ENCODE results near the gene TRAT1. TPM values are rescaled to one million over a fixed set of nuclear protein-coding genes. Genes with fewer than 3 reads are reported as not detected.

TRAT1 gene
- total and polyA plus RNA-seq, 2 of the 13 experiments (the other 11 are each of a cell fraction or from before 2014, with no cell fraction given) = not detected

DNA sequence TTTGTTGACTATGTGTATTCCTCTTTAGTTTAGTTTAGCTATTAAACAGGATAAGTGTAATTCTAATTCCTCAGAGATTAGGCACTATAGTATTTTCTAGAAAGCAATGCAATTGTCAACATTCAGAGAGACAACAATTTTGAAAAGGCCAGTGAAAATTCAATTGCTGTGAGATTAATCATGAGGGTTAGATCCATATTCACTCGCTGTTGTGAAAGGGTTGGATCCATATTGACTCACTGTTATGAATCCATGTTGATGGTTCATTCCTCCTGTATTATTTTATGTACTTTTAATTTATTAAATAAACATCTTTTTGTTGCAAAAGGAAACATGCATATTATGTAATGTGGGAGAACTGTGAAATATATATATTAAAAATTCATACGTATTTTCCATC is 641 bp downstream of the TRAT1 start:
- WGBS (ENCODE audit: low lambda C conversion rate) = 4% methylated on average over 2 of the region's 2 CpGs
- in situ Hi-C loops (cut with HindIII; ENCODE audit: extremely low pct_ligation_motif_present, low pct_unique_long_range_greater_than_20kb) = no loop called here
- TF ChIP-seq ISL2 (CRISPR knock-in tag; IDR thresholded peaks at IDR 0.05) (no peak), TCF7 (IDR thresholded peaks at IDR 0.05; ENCODE audit: low read depth) (no peak), ARNT (IDR thresholded peaks at IDR 0.05) (no peak), EP300 (IDR thresholded peaks at IDR 0.05; ENCODE audit: low read depth in 2 of 2, low read length in 2 of 2) (no peak), EP300 (CRISPR knock-in tag; IDR thresholded peaks at IDR 0.05; ENCODE audit: borderline replicate concordance) (no peak), ZNF768 (CRISPR knock-in tag; IDR thresholded peaks at IDR 0.05) (no peak), ZBTB8A (CRISPR knock-in tag; IDR thresholded peaks at IDR 0.05; ENCODE audit: borderline replicate concordance, low read depth) (no peak), ARNTL (CRISPR knock-in tag; IDR thresholded peaks at IDR 0.05) (no peak), ZKSCAN5 (CRISPR knock-in tag; IDR thresholded peaks at IDR 0.05) (no peak), ZNF430 (CRISPR knock-in tag; IDR thresholded peaks at IDR 0.05) (no peak), ZNF839 (CRISPR knock-in tag; IDR thresholded peaks at IDR 0.05; ENCODE audit: borderline replicate concordance) (no peak), HNRNPLL (IDR thresholded peaks at IDR 0.05; ENCODE audit: low read depth, low read length, poor library complexity, severe bottlenecking) (no peak), MAFF (IDR thresholded peaks at IDR 0.05; ENCODE audit: low read depth, low read length) (no peak)
- TF ChIP-seq, protein P1, sequence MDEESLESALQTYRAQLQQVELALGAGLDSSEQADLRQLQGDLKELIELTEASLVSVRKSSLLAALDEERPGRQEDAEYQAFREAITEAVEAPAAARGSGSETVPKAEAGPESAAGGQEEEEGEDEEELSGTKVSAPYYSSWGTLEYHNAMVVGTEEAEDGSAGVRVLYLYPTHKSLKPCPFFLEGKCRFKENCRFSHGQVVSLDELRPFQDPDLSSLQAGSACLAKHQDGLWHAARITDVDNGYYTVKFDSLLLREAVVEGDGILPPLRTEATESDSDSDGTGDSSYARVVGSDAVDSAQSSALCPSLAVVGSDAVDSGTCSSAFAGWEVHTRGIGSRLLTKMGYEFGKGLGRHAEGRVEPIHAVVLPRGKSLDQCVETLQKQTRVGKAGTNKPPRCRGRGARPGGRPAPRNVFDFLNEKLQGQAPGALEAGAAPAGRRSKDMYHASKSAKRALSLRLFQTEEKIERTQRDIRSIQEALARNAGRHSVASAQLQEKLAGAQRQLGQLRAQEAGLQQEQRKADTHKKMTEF (CRISPR knock-in tag; IDR thresholded peaks at IDR 0.05) = no peak
- TF ChIP-seq, protein P2, sequence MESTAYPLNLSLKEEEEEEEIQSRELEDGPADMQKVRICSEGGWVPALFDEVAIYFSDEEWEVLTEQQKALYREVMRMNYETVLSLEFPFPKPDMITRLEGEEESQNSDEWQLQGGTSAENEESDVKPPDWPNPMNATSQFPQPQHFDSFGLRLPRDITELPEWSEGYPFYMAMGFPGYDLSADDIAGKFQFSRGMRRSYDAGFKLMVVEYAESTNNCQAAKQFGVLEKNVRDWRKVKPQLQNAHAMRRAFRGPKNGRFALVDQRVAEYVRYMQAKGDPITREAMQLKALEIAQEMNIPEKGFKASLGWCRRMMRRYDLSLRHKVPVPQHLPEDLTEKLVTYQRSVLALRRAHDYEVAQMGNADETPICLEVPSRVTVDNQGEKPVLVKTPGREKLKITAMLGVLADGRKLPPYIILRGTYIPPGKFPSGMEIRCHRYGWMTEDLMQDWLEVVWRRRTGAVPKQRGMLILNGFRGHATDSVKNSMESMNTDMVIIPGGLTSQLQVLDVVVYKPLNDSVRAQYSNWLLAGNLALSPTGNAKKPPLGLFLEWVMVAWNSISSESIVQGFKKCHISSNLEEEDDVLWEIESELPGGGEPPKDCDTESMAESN (CRISPR knock-in tag; conservative IDR thresholded peaks at IDR 0.05) = no peak
- TF ChIP-seq, protein P3, sequence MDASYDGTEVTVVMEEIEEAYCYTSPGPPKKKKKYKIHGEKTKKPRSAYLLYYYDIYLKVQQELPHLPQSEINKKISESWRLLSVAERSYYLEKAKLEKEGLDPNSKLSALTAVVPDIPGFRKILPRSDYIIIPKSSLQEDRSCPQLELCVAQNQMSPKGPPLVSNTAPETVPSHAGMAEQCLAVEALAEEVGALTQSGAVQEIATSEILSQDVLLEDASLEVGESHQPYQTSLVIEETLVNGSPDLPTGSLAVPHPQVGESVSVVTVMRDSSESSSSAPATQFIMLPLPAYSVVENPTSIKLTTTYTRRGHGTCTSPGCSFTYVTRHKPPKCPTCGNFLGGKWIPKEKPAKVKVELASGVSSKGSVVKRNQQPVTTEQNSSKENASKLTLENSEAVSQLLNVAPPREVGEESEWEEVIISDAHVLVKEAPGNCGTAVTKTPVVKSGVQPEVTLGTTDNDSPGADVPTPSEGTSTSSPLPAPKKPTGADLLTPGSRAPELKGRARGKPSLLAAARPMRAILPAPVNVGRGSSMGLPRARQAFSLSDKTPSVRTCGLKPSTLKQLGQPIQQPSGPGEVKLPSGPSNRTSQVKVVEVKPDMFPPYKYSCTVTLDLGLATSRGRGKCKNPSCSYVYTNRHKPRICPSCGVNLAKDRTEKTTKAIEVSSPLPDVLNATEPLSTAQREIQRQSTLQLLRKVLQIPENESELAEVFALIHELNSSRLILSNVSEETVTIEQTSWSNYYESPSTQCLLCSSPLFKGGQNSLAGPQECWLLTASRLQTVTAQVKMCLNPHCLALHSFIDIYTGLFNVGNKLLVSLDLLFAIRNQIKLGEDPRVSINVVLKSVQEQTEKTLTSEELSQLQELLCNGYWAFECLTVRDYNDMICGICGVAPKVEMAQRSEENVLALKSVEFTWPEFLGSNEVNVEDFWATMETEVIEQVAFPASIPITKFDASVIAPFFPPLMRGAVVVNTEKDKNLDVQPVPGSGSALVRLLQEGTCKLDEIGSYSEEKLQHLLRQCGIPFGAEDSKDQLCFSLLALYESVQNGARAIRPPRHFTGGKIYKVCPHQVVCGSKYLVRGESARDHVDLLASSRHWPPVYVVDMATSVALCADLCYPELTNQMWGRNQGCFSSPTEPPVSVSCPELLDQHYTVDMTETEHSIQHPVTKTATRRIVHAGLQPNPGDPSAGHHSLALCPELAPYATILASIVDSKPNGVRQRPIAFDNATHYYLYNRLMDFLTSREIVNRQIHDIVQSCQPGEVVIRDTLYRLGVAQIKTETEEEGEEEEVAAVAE (CRISPR knock-in tag; IDR thresholded peaks at IDR 0.05; ENCODE audit: borderline replicate concordance) = no peak
- TF ChIP-seq, protein P4, sequence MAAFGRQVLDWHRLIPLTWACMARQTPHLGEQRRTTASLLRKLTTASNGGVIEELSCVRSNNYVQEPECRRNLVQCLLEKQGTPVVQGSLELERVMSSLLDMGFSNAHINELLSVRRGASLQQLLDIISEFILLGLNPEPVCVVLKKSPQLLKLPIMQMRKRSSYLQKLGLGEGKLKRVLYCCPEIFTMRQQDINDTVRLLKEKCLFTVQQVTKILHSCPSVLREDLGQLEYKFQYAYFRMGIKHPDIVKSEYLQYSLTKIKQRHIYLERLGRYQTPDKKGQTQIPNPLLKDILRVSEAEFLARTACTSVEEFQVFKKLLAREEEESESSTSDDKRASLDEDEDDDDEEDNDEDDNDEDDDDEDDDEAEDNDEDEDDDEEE (CRISPR knock-in tag; IDR thresholded peaks at IDR 0.05) = no peak
- TF ChIP-seq, protein P5, sequence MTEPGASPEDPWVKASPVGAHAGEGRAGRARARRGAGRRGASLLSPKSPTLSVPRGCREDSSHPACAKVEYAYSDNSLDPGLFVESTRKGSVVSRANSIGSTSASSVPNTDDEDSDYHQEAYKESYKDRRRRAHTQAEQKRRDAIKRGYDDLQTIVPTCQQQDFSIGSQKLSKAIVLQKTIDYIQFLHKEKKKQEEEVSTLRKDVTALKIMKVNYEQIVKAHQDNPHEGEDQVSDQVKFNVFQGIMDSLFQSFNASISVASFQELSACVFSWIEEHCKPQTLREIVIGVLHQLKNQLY (CRISPR knock-in tag; IDR thresholded peaks at IDR 0.05) = no peak

More for the DNA sequence above, 641 bp downstream of the TRAT1 start:
- DNase-seq (ENCODE audit: low spot score) (no peak), FAIRE-seq (no peak), ATAC-seq (no peak)
- H2AFZ ChIP-seq (ENCODE audit: low read length) = no peak overlapping the region
- no peaks in the 10 kb centered on the region for H3K27me3 ChIP-seq (ENCODE audit: control insufficient read depth in 1 of 2, insufficient read depth in 2 of 2, low read length in 2 of 2)
- no peaks in the 10 kb centered on the region for H4K20me1 ChIP-seq (ENCODE audit: insufficient read depth, low read length)
- H3K4me2 ChIP-seq (ENCODE audit: low read depth, low read length) = no peak overlapping the region
- no TSS peak for BruUV-seq (replicated peaks)
- ChIA-PET POLR2A (no interaction called here), CTCF (ENCODE audit: low intra/inter-chr PET ratio, low total read pairs) (no interaction called here)
- no peaks in the 10 kb centered on the region for H3K4me1 ChIP-seq (ENCODE audit: insufficient read depth, low read length)
- intact Hi-C loops (cut with micrococcal nuclease; ENCODE audit: unreplicated experiment) = no loop called here
- H3K36me3 ChIP-seq (replicated peaks in 1 of 2; ENCODE audit: control insufficient read depth in 1 of 2, insufficient read depth in 2 of 2, low read length in 2 of 2) = no peaks in the 10 kb centered on the region
- no peak overlapping the region for H3K4me3 ChIP-seq (replicated peaks in 1 of 3; ENCODE audit: insufficient read depth in 1 of 3, low read depth in 2 of 3, low read length in 3 of 3)
- no peak overlapping the region for H3K9ac ChIP-seq (ENCODE audit: insufficient read depth, low read depth, low read length)
- no peaks in the 10 kb centered on the region for H3K79me2 ChIP-seq (ENCODE audit: insufficient read depth, low read length)
- no peak overlapping the region for H3K27ac ChIP-seq (ENCODE audit: extremely low read length, insufficient read depth, low read length)
- H3K9me3 ChIP-seq (ENCODE audit: low read length) = no peaks in the 10 kb centered on the region
